Spleen (tissue), 7 donors: ENCODE data around the gene RC3H1.

Experiments used
- POLR2A ChIP-seq, 3 donors: fragments of 450-650 bp; IDR thresholded peaks; one replicate each; pipeline ENCODE4 v1.5.1; 2017; ENCODE audit warnings: antibody characterized with exemption in 3 of 3, mild to moderate bottlenecking in 1 of 3
- POLR2AphosphoS5 ChIP-seq, 3 donors: sonication (generic); formaldehyde crosslinking; IDR thresholded peaks; one replicate each; pipeline ENCODE4 v1.5.1; 2017; ENCODE audit warnings: antibody characterized with exemption in 3 of 3
- TF ChIP-seq, protein P1 (sequence below), 11 experiments: fragments of 200-600 bp in 7 of 11; fragments of 450-650 bp in 4 of 11; sonication (generic) in 4 of 11; IDR thresholded peaks in 8 of 11; conservative IDR thresholded peaks in 3 of 11; 1 replicate in 7 of 11; 2 replicates in 4 of 11; pipeline versions ENCODE4 v1.4.0 to v1.8.0; 2016 to 2021; ENCODE audit warnings: antibody characterized with exemption in 11 of 11, inconsistent platforms in 4 of 11, mild to moderate bottlenecking in 1 of 11
- donor health status: DM: no; HTN: no; CAD: no; lungs with moderate emphysema.
- donor health status: DM: no; HTN: no; CAD: no.
- donor health status: DM: no; HTN: no; CAD: no.

DNA sequence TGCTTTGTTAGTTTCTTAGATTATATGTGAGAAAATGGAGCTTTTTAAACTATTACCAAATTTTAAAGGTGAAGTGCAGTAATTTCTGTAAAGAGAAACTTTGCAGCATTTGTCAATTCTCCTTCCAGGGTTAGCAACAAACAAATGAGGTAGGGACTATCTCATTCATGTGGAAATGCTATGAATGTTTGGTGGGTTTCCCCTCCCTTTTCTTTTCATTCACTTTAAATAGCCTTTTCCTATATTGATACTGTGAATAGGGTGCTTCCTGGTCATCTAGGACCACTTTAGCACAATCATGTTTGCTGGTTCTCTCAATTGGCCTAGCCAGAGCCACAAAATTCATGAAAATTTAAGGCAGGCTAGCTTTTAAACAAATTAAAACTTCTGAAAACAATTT is 133.4 kb downstream of the RC3H1 start:
- TF ChIP-seq POLR2AphosphoS5 (IDR thresholded peaks at IDR 0.05) (no peak), POLR2A (IDR thresholded peaks at IDR 0.05) (no peak)
- TF ChIP-seq, protein P1, sequence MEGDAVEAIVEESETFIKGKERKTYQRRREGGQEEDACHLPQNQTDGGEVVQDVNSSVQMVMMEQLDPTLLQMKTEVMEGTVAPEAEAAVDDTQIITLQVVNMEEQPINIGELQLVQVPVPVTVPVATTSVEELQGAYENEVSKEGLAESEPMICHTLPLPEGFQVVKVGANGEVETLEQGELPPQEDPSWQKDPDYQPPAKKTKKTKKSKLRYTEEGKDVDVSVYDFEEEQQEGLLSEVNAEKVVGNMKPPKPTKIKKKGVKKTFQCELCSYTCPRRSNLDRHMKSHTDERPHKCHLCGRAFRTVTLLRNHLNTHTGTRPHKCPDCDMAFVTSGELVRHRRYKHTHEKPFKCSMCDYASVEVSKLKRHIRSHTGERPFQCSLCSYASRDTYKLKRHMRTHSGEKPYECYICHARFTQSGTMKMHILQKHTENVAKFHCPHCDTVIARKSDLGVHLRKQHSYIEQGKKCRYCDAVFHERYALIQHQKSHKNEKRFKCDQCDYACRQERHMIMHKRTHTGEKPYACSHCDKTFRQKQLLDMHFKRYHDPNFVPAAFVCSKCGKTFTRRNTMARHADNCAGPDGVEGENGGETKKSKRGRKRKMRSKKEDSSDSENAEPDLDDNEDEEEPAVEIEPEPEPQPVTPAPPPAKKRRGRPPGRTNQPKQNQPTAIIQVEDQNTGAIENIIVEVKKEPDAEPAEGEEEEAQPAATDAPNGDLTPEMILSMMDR (IDR thresholded peaks at IDR 0.05 in 8 of 11, conservative IDR thresholded peaks at IDR 0.05 in 3 of 11), result no peak
